CD4-positive, alpha-beta memory T cell (primary cell): ENCODE measurements around the gene PRR14. TPM values are rescaled to one million over a fixed set of nuclear protein-coding genes. Genes with fewer than 3 reads are reported as not detected.
A peak's percentile ranks its signal among the peaks of the same experiment; 100 is the strongest.

ENCODE experiments used
- CTCF ChIA-PET: fragments of 350-600 bp; sonication (Branson Sonifier 250); formaldehyde crosslinking; loops from one replicate; lab custom pipeline; 2021; ENCODE audit warnings: inconsistent platforms; ENCODE audit not compliant: partially characterized antibody; lab: Charles Lee
- POLR2A ChIA-PET: fragments of 350-600 bp; sonication (Branson Sonifier 250); formaldehyde crosslinking; loops from one replicate; lab custom pipeline; 2021; ENCODE audit not compliant: partially characterized antibody; lab: Charles Lee
- DNase-seq, 5 donors: peaks; one replicate each; pipeline versions ENCODE4 v3.0.0 to v3.0.0-alpha.2; 2020 to 2022; ENCODE audit warnings: mixed read lengths in 1 of 5
- H3K27ac ChIP-seq: one replicate; pipeline ENCODE4 v1.7.0; 2013; ENCODE audit warnings: low read depth, low read length
- H3K27me3 ChIP-seq: 2 replicates; pipeline ENCODE4 v1.7.0; 2013; ENCODE audit warnings: mild to moderate bottlenecking, low read length, moderate library complexity; ENCODE audit not compliant: insufficient read depth
- H3K36me3 ChIP-seq: 2 replicates; pipeline ENCODE4 v1.7.0; 2013; ENCODE audit warnings: mild to moderate bottlenecking, low read length, moderate library complexity; ENCODE audit not compliant: insufficient read depth
- H3K4me1 ChIP-seq: 2 replicates; pipeline ENCODE4 v1.7.0; 2013; ENCODE audit warnings: mild to moderate bottlenecking, low read length, moderate library complexity; ENCODE audit not compliant: insufficient read depth
- H3K4me3 ChIP-seq, 2 donors: one replicate each; pipeline ENCODE4 v1.7.0; 2013; ENCODE audit warnings: low read length in 2 of 2, mild to moderate bottlenecking in 1 of 2
- H3K9me3 ChIP-seq, 2 donors: one replicate each; pipeline ENCODE4 v1.7.0; 2013; ENCODE audit warnings: low read length in 2 of 2, control low read depth in 1 of 2; ENCODE audit not compliant: control insufficient read depth in 1 of 2
- H3K27ac Mint-ChIP-seq, 7 donors: one replicate each; pipeline ENCODE4 v1.8.0; 2020 to 2021; ENCODE audit warnings: mixed read lengths in 7 of 7, mild to moderate bottlenecking in 6 of 7, inconsistent platforms in 3 of 7, moderate library complexity in 3 of 7
- H3K27me3 Mint-ChIP-seq, 2 donors: one replicate each; pipeline ENCODE4 v1.8.0; 2020 to 2021; ENCODE audit warnings: mixed read lengths in 2 of 2
- H3K36me3 Mint-ChIP-seq, 2 donors: one replicate each; pipeline ENCODE4 v1.8.0; 2020 to 2021; ENCODE audit warnings: mixed read lengths in 2 of 2, inconsistent platforms in 1 of 2, mild to moderate bottlenecking in 1 of 2
- H3K4me1 Mint-ChIP-seq, 4 donors: one replicate each; pipeline ENCODE4 v1.8.0; 2020 to 2021; ENCODE audit warnings: mixed read lengths in 4 of 4, mild to moderate bottlenecking in 1 of 4
- H3K4me3 Mint-ChIP-seq, 8 donors: one replicate each; pipeline ENCODE4 v1.8.0; 2020 to 2021; ENCODE audit warnings: mixed read lengths in 8 of 8, mild to moderate bottlenecking in 7 of 8, moderate library complexity in 6 of 8, inconsistent platforms in 3 of 8
- H3K9me3 Mint-ChIP-seq, 8 donors: one replicate each; pipeline ENCODE4 v1.8.0; 2020 to 2021; ENCODE audit warnings: mixed read lengths in 8 of 8, mild to moderate bottlenecking in 5 of 8, inconsistent platforms in 3 of 8, moderate library complexity in 1 of 8
- intact Hi-C: fragments of 100-400 bp; cut with micrococcal nuclease; formaldehyde crosslinking; loops from one replicate; pipeline ENCODE4 v1.15.1; 2023
- polyA plus RNA-seq, 2 donors: library from polyadenylated mRNA; unstranded; fragments of 300-500 nt; fragmentation: Illumina TruSeq; gene quantifications; one replicate each; pipeline ENCODE4 v1.2.3, GENCODE V29; 2021
- total RNA-seq, 2 experiments: library from RNA; stranded (reverse); gene quantifications; one replicate each; pipeline ENCODE4 v1.2.3, GENCODE V29; 2021

PRR14 gene
- total and polyA plus RNA-seq, 4 experiments from 2014 or later, result 8.7 to 100 (median 59.0) TPM

DNA sequence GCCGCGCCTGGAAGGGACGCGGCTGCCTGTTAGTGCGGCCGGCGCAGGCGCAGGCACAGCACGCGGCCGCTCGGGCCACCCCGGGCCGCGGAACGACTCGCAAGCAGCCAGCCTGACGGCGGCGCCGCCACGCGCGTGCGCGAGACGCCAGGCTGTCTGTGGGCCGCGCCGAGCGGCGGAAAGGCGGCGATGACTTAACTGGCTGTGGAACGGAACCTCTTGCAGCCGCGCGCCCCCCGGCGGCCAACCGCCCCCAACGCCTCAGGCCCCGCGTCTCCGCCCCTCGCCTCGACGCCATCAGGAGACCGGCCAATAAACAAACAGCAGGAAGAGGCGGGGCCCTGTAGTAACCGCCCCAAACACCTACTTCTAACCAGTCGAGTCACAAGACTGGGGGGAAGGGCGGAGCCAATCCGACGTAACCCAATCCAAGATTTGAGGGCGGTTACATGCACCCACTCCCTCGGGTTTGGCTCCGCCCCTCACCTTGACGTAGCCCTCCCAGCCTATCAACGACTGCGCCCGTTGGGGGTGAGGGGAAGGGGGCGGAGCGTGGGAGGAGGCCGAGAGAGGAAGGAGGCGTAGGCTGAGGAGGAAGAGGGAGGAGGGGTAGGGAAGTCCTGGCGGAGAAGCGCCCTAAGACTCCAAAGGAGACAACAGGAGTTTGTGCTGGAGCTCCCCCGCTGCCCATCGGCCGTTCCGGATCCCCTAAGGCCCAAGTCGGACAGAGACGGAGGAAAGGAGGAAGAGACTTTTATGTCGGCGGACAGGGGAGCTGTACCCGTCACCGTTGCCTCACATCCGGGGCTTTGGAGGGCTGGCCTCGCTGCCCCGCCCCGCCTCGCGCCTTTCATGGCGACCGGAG lies 7.3 kb downstream of the PRR14 start, which contains the start of gene FBRS:
TSS of gene FBRS (plus strand) at position 566 of the 865 bp plus-strand sequence. CDS start 1,088 bp downstream, outside the sequence.
- Histone ChIP-seq H3K27me3 (no peaks in the 10 kb centered on the region), H3K4me1 (peaks cover 43% of the 10 kb centered on the region), H3K27ac (peak within 1 kb of the TSS; percentile 99), H3K36me3 (peaks cover 47% of the 10 kb centered on the region), H3K9me3 (no peaks in the 10 kb centered on the region), H3K4me3 (peak within 1 kb of the TSS; percentile 70 to 93)
- Mint-ChIP-seq H3K4me3 (peak within 1 kb of the TSS; percentile 92 to 99 (median 96)), H3K4me1 (peaks cover 25 to 52% (median 39%) of the 10 kb centered on the region in 4 donors), H3K36me3 (peaks cover 33 to 54% of the 10 kb centered on the region in 2 donors), H3K27me3 (no peaks in the 10 kb centered on the region), H3K9me3 (peaks cover 0 to 7% (median 0%) of the 10 kb centered on the region in 8 donors), H3K27ac (peak within 1 kb of the TSS; percentile 98 to 100 (median 100))
- ChIA-PET CTCF (interaction anchor here (0.6 to 4.7 kb wide), 16 partner anchors 8 to 593 kb away, joined by 3 to 47 read pairs (median 4); partner anchors contain the start of genes ALDOA, DCTPP1 and PRR14), POLR2A (interaction anchor here (0.6 to 4.2 kb wide), 48 partner anchors 8 to 992 kb away, joined by 3 to 154 read pairs (median 5); partner anchors contain the start of genes ALDOA, ARMC5, CORO1A and DCTPP1)
- peak; percentile 100 for DNase-seq
- intact Hi-C loops, result loop anchor here (1.0 to 5.0 kb wide), 15 partner anchors 8 to 801 kb away; partner anchors contain the start of genes ARMC5, CFAP119, DCTPP1 and PHKG2

DNA sequence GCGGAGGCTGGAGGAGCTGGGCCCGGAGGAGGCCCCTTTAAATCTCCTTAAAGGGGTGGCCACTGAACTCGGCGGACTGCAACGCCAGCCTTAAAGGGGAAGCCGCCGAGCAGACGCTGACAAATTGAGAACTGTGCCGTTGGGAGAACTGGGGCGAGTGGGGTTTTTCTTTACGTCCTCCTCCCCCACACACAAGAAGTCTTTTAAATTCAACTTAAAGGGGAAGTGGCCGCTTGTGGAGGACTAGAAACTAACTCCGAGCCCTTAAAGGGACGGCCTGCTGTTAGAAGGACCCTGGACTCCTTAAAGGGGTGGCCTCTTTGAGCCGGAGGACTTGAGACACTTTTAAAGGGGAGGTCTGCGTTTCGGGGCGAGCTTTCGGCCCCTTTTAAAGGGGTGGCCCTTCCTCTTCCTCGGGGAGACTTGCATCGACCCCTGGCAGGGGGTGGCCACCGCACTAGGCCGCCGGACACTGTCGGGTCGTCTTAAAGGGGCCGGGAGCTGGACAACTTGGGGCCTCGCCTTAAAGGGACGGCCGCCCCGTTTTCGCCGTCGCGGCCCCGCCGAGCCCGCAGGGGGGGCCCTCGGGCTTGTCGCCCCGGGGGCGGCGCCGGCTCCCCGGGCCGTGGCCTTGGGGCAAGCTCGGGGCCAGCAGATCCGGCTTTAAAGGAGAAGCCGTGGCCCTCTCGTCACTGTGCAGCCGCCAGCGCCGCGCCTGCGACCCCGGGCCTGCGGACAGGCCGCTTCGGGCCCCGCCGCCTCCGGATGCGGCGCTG lies 8.2 kb downstream of the PRR14 start:
- ChIA-PET POLR2A (interaction anchor here (0.6 to 4.2 kb wide), 51 partner anchors 9 to 993 kb away, joined by 3 to 154 read pairs (median 5); partner anchors contain the start of genes ALDOA, ARMC5, CORO1A and DCTPP1), CTCF (interaction anchor here (0.6 to 4.7 kb wide), 16 partner anchors 9 to 593 kb away, joined by 3 to 47 read pairs (median 4); partner anchors contain the start of genes ALDOA, DCTPP1 and PRR14)
- no peaks in the 10 kb centered on the region for H3K27me3 ChIP-seq
- Mint-ChIP-seq H3K27me3 (no peaks in the 10 kb centered on the region), H3K36me3 (peaks cover 40 to 59% of the 10 kb centered on the region in 2 donors), H3K27ac (peak overlapping the region; percentile 98 to 100 (median 100)), H3K4me3 (peak overlapping the region; percentile 92 to 99 (median 96)), H3K9me3 (peaks cover 0 to 7% (median 0%) of the 10 kb centered on the region in 8 donors), H3K4me1 (peaks cover 31 to 60% (median 47%) of the 10 kb centered on the region in 4 donors)
- H3K27ac ChIP-seq, result peak overlapping the region; percentile 99
- peak overlapping the region; percentile 62 to 70 for H3K4me3 ChIP-seq
- peaks cover 51% of the 10 kb centered on the region for H3K4me1 ChIP-seq
- peak in 1 of 5 donors; percentile 97 for DNase-seq
- no peaks in the 10 kb centered on the region for H3K9me3 ChIP-seq
- intact Hi-C loops, result loop anchor here (1.0 to 5.0 kb wide), 15 partner anchors 9 to 800 kb away; partner anchors contain the start of genes ARMC5, CFAP119, DCTPP1 and PHKG2
- H3K36me3 ChIP-seq, result peaks cover 50% of the 10 kb centered on the region

DNA sequence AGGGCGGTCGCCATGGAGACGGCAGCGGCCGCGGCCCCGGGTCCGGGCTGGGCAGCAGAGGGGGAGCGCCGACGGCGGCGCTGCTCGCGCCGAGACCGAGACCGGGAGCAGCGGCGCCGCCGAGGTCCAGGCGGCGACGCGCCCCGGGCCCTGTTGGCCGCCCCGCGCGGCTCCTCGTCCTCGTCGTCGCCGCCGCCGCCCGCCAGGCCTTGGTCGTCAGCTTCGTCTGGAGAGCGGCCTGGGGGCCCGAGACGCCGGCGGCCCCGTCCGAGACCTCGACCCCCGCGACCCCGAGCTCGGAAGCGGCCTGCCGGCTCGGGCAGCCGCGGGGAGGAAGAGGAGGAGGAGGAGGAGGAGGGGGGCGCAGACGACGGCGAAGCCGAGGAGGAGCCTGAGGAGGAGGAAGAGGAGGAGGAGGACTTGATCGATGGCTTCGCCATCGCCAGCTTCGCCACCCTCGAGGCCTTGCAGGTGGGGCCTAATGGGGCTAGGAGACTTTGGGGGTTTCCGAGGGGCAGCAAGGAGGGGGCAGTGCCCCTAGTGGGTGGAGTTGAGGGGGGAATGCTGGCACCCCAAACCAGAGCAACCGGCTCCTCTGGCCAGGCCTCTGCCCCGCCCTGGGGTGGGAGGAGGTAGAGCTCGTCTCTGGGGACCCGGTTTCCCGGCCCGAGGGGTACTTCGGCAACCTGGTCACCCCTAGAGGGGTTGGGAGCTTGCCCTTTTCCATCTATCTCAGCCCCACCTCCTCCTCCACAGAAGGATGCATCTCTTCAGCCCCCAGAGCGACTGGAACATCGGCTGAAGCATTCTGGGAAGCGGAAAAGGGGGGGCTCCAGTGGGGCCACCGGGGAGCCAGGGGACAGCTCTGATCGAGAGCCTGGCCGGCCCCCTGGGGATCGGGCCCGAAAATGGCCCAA lies 9.0 kb downstream of the PRR14 start:
- Histone ChIP-seq H3K27me3 (no peaks in the 10 kb centered on the region), H3K36me3 (peaks cover 48% of the 10 kb centered on the region), H3K4me1 (peaks cover 51% of the 10 kb centered on the region), H3K4me3 (peak overlapping the region; percentile 73 to 82), H3K27ac (peak overlapping the region; percentile 99), H3K9me3 (no peaks in the 10 kb centered on the region)
- Mint-ChIP-seq H3K9me3 (peaks cover 0 to 7% (median 0%) of the 10 kb centered on the region in 8 donors), H3K36me3 (peaks cover 35 to 54% of the 10 kb centered on the region in 2 donors), H3K4me3 (peak overlapping the region; percentile 84 to 96 (median 86)), H3K27me3 (no peaks in the 10 kb centered on the region), H3K4me1 (peaks cover 31 to 60% (median 47%) of the 10 kb centered on the region in 4 donors), H3K27ac (peak overlapping the region; percentile 84 to 98 (median 95))
- POLR2A ChIA-PET, result interaction anchor here (0.7 to 4.2 kb wide), 32 partner anchors 10 to 800 kb away, joined by 3 to 154 read pairs (median 6); partner anchors contain the start of genes ALDOA, ARMC5, CORO1A and DCTPP1
- intact Hi-C loops, result loop anchor here (2.0 to 5.0 kb wide), 4 partner anchors 88 to 799 kb away; partner anchors contain the start of genes ARMC5, PHKG2 and ZNF764
- CTCF ChIA-PET, result interaction anchor here (0.6 to 4.7 kb wide), 8 partner anchors 23 to 547 kb away, joined by 3 to 47 read pairs (median 4); partner anchors contain the start of gene DCTPP1
- DNase-seq, result peak; percentile 32 to 73 (median 41)

DNA sequence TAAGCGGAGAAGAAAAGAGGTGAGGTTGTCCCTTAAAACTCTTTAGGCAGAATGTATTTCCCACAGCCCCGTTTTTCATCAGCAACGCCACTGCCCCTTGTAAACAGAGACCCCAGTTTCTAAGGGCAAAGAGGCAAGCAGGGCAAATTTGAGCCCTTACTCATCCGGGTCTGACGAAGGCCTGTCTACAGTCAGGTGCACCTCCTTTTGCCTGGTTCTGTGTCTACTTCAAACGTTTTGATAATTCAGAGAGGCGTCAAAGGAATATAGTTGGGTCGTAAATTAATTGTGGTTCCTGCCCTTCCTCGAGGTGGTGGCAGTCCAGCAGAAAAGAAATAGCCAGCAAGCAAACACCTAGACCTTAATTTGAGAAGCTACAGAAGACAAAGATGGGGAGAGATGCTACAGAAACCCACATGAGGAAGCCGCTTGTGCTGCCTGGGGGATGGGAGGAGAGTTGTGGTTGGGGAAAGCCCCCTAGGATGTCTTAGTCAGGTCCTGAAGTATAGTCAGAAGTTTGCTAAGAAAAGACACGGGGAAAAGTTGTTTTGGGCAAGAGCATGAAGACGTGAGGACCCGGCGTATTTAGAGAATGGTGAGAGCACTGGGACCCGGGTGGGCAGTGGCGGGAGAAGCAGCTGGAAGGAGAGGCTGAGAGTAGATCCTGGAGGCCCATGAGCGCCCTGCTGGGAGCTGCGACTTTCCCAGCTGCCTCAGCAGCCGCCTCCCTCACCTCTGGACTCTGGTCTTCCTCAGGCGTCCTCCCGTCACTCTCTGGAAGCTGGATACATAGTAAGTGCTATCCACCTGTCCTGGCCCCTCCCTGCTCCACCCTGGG lies 9.9 kb downstream of the PRR14 start:
- Mint-ChIP-seq H3K27me3 (no peaks in the 10 kb centered on the region), H3K4me1 (peaks cover 32 to 60% (median 47%) of the 10 kb centered on the region in 4 donors), H3K27ac (peak overlapping the region; percentile 88 to 98 (median 96)), H3K4me3 (peak overlapping the region; percentile 84 to 96 (median 86)), H3K36me3 (peaks cover 39 to 55% of the 10 kb centered on the region in 2 donors), H3K9me3 (peaks cover 0 to 7% (median 0%) of the 10 kb centered on the region in 8 donors)
- Histone ChIP-seq H3K4me3 (peak overlapping the region; percentile 73 to 82), H3K27ac (peak overlapping the region; percentile 99), H3K9me3 (no peaks in the 10 kb centered on the region), H3K36me3 (peaks cover 48% of the 10 kb centered on the region), H3K27me3 (no peaks in the 10 kb centered on the region), H3K4me1 (peaks cover 51% of the 10 kb centered on the region)
- ChIA-PET POLR2A (interaction anchor here (0.8 to 4.2 kb wide), 22 partner anchors 11 to 595 kb away, joined by 3 to 154 read pairs (median 8); partner anchors contain the start of genes ALDOA, CORO1A, DCTPP1 and PHKG2), CTCF (interaction anchor here (0.6 to 4.7 kb wide), 6 partner anchors 8 to 548 kb away, joined by 3 to 47 read pairs (median 4); no protein-coding TSS in a partner anchor)
- intact Hi-C loops, result no loop called here
- DNase-seq, result peak; percentile 76 to 95 (median 79)

DNA sequence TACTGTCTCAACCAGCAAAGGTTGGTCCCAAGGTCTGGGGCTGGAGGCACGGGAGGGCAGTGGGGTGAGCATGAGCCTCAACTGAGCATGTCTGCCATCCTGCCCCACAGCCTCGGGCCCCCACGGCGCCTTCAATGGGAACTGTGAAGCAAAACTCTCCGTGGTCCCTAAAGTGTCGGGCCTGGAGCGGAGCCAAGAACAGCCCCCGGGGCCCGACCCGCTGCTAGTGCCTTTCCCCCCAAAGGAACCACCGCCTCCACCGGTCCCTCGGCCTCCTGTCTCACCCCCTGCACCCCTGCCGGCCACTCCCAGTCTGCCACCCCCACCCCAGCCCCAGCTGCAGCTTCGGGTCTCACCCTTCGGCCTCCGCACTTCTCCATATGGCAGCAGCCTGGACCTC lies 11.7 kb downstream of the PRR14 start:
- H3K36me3 Mint-ChIP-seq, result peaks cover 38 to 65% of the 10 kb centered on the region in 2 donors
- H3K9me3 ChIP-seq, result no peaks in the 10 kb centered on the region
- peaks cover 62% of the 10 kb centered on the region for H3K36me3 ChIP-seq
- H3K27me3 Mint-ChIP-seq, result no peaks in the 10 kb centered on the region
- intact Hi-C loops, result no loop called here
- H3K4me3 ChIP-seq, result no peak overlapping the region
- peak overlapping the region in 2 of 8 donors; percentile 54 to 57 for H3K4me3 Mint-ChIP-seq
- peak overlapping the region in 6 of 7 donors; percentile 64 to 97 (median 89) for H3K27ac Mint-ChIP-seq
- peaks cover 25 to 50% (median 37%) of the 10 kb centered on the region in 4 donors for H3K4me1 Mint-ChIP-seq
- peaks cover 40% of the 10 kb centered on the region for H3K4me1 ChIP-seq
- no peaks in the 10 kb centered on the region for H3K27me3 ChIP-seq
- ChIA-PET POLR2A (interaction anchor here (1.6 kb wide), 1 partner anchor 9 kb away, joined by 3 read pairs; no protein-coding TSS in a partner anchor), CTCF (interaction anchor here (4.7 kb wide), 1 partner anchor 32 kb away, joined by 47 read pairs; no protein-coding TSS in a partner anchor)
- H3K27ac ChIP-seq, result peak overlapping the region; percentile 99
- DNase-seq, result no peak
- H3K9me3 Mint-ChIP-seq, result peaks cover 0 to 5% (median 0%) of the 10 kb centered on the region in 8 donors
